H4 (cell line): ENCODE measurements around the gene ADAM11. TPM values are rescaled to one million over a fixed set of nuclear protein-coding genes. Genes with fewer than 3 reads are reported as not detected.

ENCODE experiments used
- DNase-seq: peaks from one replicate; pipeline ENCODE4 v3.0.0-alpha.2; 2015; ENCODE audit warnings: low spot score
- total RNA-seq: library from RNA; depleted of rRNA; stranded (reverse); fragments of >200 nt; shearing (Covaris generic); gene quantifications from 2 replicates; pipeline ENCODE4 v1.2.3, GENCODE V29; 2014; rRNA removed

The ADAM11 gene
- total RNA-seq, 1 experiment from 2014 or later = 1.4 TPM

DNA sequence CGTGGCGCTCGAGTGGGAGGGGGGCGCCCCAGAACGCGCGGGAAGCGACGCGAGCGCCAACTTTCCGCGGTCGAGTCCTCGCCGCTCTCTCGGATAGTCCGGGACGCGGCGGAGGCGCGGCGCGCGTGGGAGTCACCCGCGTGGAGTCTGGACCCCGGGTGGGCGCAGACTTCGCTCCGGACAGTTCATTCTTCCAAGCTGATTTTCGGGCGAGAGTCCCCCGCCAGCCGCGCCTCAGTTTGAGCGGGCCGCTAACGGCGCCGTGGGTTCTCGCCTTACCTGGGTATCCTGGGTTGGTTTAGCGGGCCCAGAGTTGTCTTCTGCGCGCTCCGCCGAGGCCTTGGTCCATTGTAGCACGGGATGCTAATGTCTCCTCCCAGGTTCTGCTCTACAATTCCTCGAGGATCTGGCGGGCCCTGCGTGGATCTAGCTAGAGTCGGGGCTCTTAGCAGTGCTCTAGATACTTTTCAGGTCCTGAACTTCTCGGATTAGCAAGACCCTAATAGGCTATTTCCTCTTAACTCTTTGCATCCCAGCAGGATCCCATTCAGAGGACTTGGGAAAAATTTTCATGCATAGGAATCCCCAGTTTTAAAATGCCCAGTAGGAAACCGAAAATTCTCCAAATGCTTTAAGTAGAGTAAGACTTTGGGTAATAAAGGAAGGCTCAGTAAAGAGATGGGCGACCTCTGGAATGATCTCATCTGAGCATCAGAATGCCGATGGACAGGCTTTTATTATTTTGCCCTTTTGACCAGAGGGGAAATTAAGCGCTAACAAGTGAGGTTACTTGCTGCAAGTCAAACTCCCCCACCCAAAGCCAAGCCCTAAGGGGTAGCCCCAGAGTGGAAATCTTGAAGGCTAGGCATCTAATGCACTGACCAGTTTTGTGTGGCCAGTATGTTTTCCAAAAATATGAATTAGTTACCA is 71.8 kb downstream of the ADAM11 start:
- no peak for DNase-seq

DNA sequence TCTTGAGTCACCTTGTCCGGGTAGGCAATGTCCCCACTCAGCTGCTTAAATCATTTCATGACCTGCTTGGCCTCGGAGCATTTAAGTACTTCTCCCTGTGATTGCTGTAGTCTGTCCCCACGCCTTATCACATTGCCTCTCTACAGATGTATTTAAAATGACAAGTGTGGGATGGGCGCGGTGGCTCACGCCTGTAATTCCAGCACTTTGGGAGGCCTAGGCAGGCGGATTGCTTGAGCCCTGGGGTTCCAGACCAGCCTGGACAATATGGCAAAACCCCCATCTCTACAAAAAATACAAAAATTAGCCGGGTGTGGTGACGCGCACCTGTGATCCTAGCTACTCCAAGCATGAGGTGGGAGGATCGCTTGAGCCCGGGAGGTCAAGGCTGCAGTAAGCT is 72.6 kb downstream of the ADAM11 start:
- no peak for DNase-seq

Other genes starting within 250 kb of the ADAM11 start
- gene FZD2, start 201.5 kb upstream of the ADAM11 start, total RNA-seq = 5.9 and 6.2 TPM in 2 replicates
- gene MEIOC, start 102.5 kb upstream of the ADAM11 start, total RNA-seq = 13.7 and 16.4 TPM in 2 replicates
- 30.8 and 46.6 TPM in 2 replicates for gene CCDC43, start 69.2 kb upstream of the ADAM11 start, total RNA-seq
- gene DBF4B, start 50.3 kb upstream of the ADAM11 start, total RNA-seq = 8.7 and 9.2 TPM in 2 replicates
- gene GJC1, start 71.3 kb downstream of the ADAM11 start, total RNA-seq = 8.2 and 8.8 TPM in 2 replicates
- gene HIGD1B, start 88.9 kb downstream of the ADAM11 start, total RNA-seq = not detected in 2 replicates
- gene EFTUD2, start 140.5 kb downstream of the ADAM11 start, total RNA-seq = 120 and 173 TPM in 2 replicates
- gene GFAP, start 156.5 kb downstream of the ADAM11 start, total RNA-seq = not detected in 2 replicates
- 4.5 and 4.9 TPM in 2 replicates for gene KIF18B, start 188.8 kb downstream of the ADAM11 start, total RNA-seq
- gene C1QL1, start 209.3 kb downstream of the ADAM11 start, total RNA-seq = 5.3 and 7.1 TPM in 2 replicates